Subcutaneous abdominal adipose tissue (tissue), 5 donors: Measurements from ENCODE around the gene TNFRSF18.

Experiments
- H3K27ac ChIP-seq: one replicate; pipeline ENCODE4 v1.7.0; 2013; ENCODE audit warnings: low read depth, mild to moderate bottlenecking, inconsistent platforms, low read length, moderate library complexity
- H3K27me3 ChIP-seq, 5 donors: one replicate each; pipeline ENCODE4 v1.7.0; 2013; ENCODE audit warnings: low read length in 5 of 5, inconsistent platforms in 1 of 5; ENCODE audit not compliant: control insufficient read depth in 5 of 5, insufficient read depth in 4 of 5
- H3K36me3 ChIP-seq, 5 donors: one replicate each; pipeline ENCODE4 v1.7.0; 2013; ENCODE audit warnings: low read length in 5 of 5; ENCODE audit not compliant: control insufficient read depth in 5 of 5, insufficient read depth in 5 of 5
- H3K4me1 ChIP-seq, 5 donors: one replicate each; pipeline ENCODE4 v1.7.0; 2013; ENCODE audit warnings: low read length in 5 of 5, mild to moderate bottlenecking in 3 of 5, moderate library complexity in 1 of 5; ENCODE audit not compliant: control insufficient read depth in 5 of 5, insufficient read depth in 5 of 5
- H3K4me3 ChIP-seq, 5 donors: one replicate each; pipeline ENCODE4 v1.7.0; 2013; ENCODE audit warnings: low read length in 5 of 5, low read depth in 1 of 5
- H3K9ac ChIP-seq, 5 donors: one replicate each; pipeline ENCODE4 v1.7.0; 2013; ENCODE audit warnings: low read length in 5 of 5, mild to moderate bottlenecking in 4 of 5, moderate library complexity in 3 of 5
- H3K9me3 ChIP-seq, 5 donors: one replicate each; pipeline ENCODE4 v1.7.0; 2013; ENCODE audit warnings: low read length in 5 of 5; ENCODE audit not compliant: control insufficient read depth in 5 of 5
- donor health status: healthy.
- donor health status: healthy.
- donor health status: healthy.
- donor health status: healthy.
- donor health status: healthy.

The TNFRSF18 gene

GRCh38 chr1:1235016-1235744, 28.8 kb upstream of the TNFRSF18 start:
- Histone ChIP-seq H3K9me3 (peaks cover 0 to 4% (median 0%) of the 10 kb centered on the region in 5 donors), H3K36me3 (peaks cover 0 to 14% (median 7%) of the 10 kb centered on the region in 5 donors), H3K9ac (no peak overlapping the region), H3K27ac (no peak overlapping the region), H3K27me3 (peaks cover 29 to 38% (median 30%) of the 10 kb centered on the region in 5 donors), H3K4me1 (peaks cover 4 to 31% (median 27%) of the 10 kb centered on the region in 5 donors), H3K4me3 (no peak overlapping the region)

DNA sequence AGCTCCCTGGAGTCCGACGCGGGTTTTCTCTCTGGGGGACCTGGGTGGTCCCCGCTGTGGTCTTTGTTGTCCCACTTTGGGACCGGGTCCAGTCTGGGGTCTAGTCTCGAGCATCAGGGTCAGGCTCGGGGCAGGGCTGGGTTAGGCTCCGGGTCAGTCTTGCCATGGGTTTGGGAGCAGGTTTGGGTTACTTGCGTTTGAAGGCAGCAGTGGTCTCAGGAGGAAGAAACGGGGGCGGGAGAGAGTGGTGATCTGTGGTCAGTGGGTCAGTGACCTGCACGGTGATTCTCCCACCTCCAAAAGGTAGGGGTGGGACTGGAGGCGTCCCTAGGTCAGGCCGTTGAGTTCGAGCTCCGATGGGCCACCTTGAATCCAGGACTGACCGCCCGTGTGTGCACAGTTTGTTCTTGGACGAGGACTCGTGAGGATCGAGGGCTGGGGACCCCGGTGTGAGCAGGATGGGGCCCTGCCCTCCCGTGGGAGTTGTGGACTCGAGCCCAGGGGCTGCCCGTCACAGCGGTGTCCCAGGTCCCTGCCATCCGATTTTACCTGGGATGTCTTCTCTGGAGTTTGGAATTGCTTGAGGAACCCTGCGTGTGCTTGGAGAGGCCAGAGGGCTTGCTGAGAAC, 27.9 kb upstream of the TNFRSF18 start:
- no peak overlapping the region for H3K4me3 ChIP-seq
- H3K9me3 ChIP-seq: peaks cover 0 to 4% (median 0%) of the 10 kb centered on the region in 5 donors
- H3K4me1 ChIP-seq: peaks cover 9 to 40% (median 35%) of the 10 kb centered on the region in 5 donors
- H3K27me3 ChIP-seq: peaks cover 20 to 30% (median 21%) of the 10 kb centered on the region in 5 donors
- no peak overlapping the region for H3K9ac ChIP-seq
- H3K27ac ChIP-seq: no peak overlapping the region
- H3K36me3 ChIP-seq: peaks cover 0 to 17% (median 7%) of the 10 kb centered on the region in 5 donors

GRCh38 chr1:1233567-1233892, 27.1 kb upstream of the TNFRSF18 start:
- Histone ChIP-seq H3K27me3 (peaks cover 13 to 22% (median 17%) of the 10 kb centered on the region in 5 donors), H3K27ac (no peak overlapping the region), H3K4me3 (no peak overlapping the region), H3K9me3 (peaks cover 0 to 4% (median 0%) of the 10 kb centered on the region in 5 donors), H3K9ac (no peak overlapping the region), H3K36me3 (peaks cover 0 to 22% (median 11%) of the 10 kb centered on the region in 5 donors), H3K4me1 (peaks cover 9 to 41% (median 35%) of the 10 kb centered on the region in 5 donors)

- peaks cover 0 to 4% (median 0%) of the 10 kb centered on the region in 5 donors for H3K9me3 ChIP-seq
- H3K27me3 ChIP-seq: peaks cover 8 to 16% (median 11%) of the 10 kb centered on the region in 5 donors
- H3K4me3 ChIP-seq: peak overlapping the region in 4 of 5 donors; percentile 52 to 63 (median 58)
- peaks cover 0 to 28% (median 16%) of the 10 kb centered on the region in 5 donors for H3K36me3 ChIP-seq
- no peak overlapping the region for H3K27ac ChIP-seq
- H3K4me1 ChIP-seq: peaks cover 9 to 41% (median 35%) of the 10 kb centered on the region in 5 donors
- H3K9ac ChIP-seq: no peak overlapping the region
Measured at GRCh38 chr1:1232796-1233566, 26.6 kb upstream of the TNFRSF18 start.

DNA sequence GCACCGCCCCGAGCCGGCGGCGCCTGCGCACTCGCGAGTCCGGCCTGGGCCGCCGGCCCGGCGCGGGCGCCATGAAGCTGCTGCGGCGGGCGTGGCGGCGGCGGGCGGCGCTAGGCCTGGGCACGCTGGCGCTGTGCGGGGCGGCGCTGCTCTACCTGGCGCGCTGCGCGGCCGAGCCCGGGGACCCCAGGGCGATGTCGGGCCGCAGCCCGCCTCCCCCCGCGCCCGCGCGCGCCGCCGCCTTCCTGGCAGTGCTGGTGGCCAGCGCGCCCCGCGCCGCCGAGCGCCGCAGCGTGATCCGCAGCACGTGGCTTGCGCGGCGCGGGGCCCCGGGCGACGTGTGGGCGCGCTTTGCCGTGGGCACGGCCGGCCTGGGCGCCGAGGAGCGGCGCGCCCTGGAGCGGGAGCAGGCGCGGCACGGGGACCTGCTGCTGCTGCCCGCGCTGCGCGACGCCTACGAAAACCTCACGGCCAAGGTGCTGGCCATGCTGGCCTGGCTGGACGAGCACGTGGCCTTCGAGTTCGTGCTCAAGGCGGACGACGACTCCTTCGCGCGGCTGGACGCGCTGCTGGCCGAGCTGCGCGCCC, 25.9 kb upstream of the TNFRSF18 start, which contains the start of gene B3GALT6:
Gene B3GALT6 (plus strand): TSS at position 30 of the 588 bp plus-strand sequence. CDS start 42 bp downstream, at position 72.
- Histone ChIP-seq H3K4me1 (peaks cover 9 to 39% (median 30%) of the 10 kb centered on the region in 5 donors), H3K36me3 (peaks cover 0 to 34% (median 23%) of the 10 kb centered on the region in 5 donors), H3K27me3 (peaks cover under 1 to 10% (median 6%) of the 10 kb centered on the region in 5 donors), H3K9ac (peak within 1 kb of the TSS; percentile 65 to 98 (median 90)), H3K9me3 (peaks cover 0 to 4% (median 0%) of the 10 kb centered on the region in 5 donors), H3K4me3 (peak within 1 kb of the TSS; percentile 81 to 95 (median 92)), H3K27ac (peak within 1 kb of the TSS; percentile 81)

- Histone ChIP-seq H3K9ac (peak within 1 kb of the TSS; percentile 65 to 98 (median 90)), H3K4me3 (peak within 1 kb of the TSS; percentile 81 to 95 (median 92)), H3K9me3 (peaks cover 0 to 4% (median 0%) of the 10 kb centered on the region in 5 donors), H3K27me3 (peaks cover 0 to 4% (median 0%) of the 10 kb centered on the region in 5 donors), H3K27ac (peak within 1 kb of the TSS; percentile 81), H3K4me1 (peaks cover 9 to 37% (median 26%) of the 10 kb centered on the region in 5 donors), H3K36me3 (peaks cover 0 to 41% (median 27%) of the 10 kb centered on the region in 5 donors)
Measured at GRCh38 chr1:1231400-1232207, 25.2 kb upstream of the TNFRSF18 start, which contains the start of gene SDF4. SDF4 (minus strand) TSS chr1:1232001; CDS start chr1:1228772, 3,229 bp downstream.

DNA sequence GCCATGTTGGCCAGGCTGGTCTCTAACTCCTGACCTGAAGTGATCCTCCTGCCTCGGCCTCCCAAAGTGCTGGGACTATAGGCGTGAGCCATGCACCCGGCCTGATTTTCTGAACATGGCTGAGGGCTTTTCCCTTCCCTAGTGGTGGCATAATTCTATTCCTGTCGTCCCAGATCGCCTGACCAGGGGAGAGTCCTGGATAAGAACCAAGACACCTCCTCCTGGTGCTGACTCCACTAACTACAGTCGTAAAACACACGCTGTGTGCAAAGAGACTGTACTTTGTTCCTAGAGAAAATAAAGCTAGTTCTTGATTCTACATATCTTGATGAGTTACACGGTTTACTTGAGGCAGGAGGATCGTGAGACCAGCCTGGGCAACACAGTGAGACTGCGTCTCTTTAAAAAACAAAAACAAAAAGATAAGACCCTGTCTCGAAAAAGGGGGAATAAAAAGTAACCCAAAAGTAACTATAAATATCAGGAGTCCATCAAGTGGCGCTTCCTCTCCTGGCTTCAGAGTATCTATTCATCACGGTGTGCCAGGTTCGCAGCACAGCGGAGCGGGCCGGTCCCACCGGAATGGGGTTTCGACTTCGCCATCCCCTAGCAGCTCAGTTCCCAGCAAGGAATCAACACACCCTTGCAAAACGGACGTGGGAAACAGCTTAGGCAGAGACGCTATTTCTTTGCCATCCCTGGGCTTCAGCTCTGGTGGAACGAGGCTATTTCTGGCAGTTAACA, 24.4 kb upstream of the TNFRSF18 start:
- peak overlapping the region; percentile 81 to 95 (median 92) for H3K4me3 ChIP-seq
- peak overlapping the region; percentile 81 for H3K27ac ChIP-seq
- peak overlapping the region; percentile 65 to 98 (median 90) for H3K9ac ChIP-seq
- H3K27me3 ChIP-seq: no peaks in the 10 kb centered on the region
- peaks cover 9 to 37% (median 26%) of the 10 kb centered on the region in 5 donors for H3K4me1 ChIP-seq
- H3K9me3 ChIP-seq: peaks cover 0 to 4% (median 0%) of the 10 kb centered on the region in 5 donors
- H3K36me3 ChIP-seq: peaks cover 0 to 49% (median 34%) of the 10 kb centered on the region in 5 donors

DNA sequence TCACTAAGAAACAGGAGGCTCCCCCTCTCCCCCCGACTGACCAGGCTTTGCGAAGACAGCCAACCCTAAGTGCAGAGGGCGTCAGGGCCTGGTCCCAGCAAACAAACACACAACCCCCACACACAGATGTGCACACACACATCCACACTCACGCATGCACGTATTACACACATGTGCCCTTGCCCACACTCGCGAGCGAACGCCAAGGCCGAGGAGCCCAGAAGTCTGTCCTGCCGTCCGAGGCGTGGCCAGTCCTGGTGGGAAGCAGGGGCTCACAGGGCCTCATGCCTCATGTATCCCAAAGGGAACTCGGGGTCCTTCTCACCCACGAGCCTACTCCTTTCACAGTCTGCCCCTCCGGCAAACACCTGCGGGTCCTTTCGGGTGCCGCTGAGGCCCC, 23.4 kb upstream of the TNFRSF18 start:
- H3K4me1 ChIP-seq: peaks cover 9 to 37% (median 26%) of the 10 kb centered on the region in 5 donors
- H3K27me3 ChIP-seq: no peaks in the 10 kb centered on the region
- peak overlapping the region in 1 of 5 donors; percentile 31 for H3K9ac ChIP-seq
- H3K4me3 ChIP-seq: peak overlapping the region in 1 of 5 donors; percentile 3
- no peak overlapping the region for H3K27ac ChIP-seq
- peaks cover 0 to 4% (median 0%) of the 10 kb centered on the region in 5 donors for H3K9me3 ChIP-seq
- peaks cover 0 to 54% (median 42%) of the 10 kb centered on the region in 5 donors for H3K36me3 ChIP-seq
